ENCODE measurements around the gene ERC1. TPM values are rescaled to one million over a fixed set of nuclear protein-coding genes. Genes with fewer than 3 reads are reported as not detected.

The ERC1 gene
- total RNA-seq, 2 experiments from 2014 or later, result 40.1 to 49.6 TPM

DNA sequence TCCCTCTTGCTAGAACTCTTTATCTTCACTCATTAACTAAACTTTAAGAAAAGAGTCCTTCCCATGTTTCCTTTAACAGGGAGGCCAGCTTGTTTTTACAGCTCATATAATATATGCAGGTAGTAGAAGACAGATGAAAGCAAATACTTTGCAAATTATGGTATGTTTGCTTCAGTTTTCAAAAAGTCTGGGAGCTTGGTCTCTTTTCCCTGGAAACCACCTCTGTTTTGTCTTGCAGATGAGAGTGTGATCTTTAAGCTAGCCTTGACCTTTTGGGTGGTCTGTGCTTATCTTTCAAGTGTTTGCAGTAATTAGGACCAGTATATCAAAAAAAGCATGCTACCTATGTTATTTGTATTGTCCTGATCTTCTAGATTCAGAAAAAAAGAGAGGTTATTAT is 62.7 kb downstream of the ERC1 start:
- TF ChIP-seq, protein P1, sequence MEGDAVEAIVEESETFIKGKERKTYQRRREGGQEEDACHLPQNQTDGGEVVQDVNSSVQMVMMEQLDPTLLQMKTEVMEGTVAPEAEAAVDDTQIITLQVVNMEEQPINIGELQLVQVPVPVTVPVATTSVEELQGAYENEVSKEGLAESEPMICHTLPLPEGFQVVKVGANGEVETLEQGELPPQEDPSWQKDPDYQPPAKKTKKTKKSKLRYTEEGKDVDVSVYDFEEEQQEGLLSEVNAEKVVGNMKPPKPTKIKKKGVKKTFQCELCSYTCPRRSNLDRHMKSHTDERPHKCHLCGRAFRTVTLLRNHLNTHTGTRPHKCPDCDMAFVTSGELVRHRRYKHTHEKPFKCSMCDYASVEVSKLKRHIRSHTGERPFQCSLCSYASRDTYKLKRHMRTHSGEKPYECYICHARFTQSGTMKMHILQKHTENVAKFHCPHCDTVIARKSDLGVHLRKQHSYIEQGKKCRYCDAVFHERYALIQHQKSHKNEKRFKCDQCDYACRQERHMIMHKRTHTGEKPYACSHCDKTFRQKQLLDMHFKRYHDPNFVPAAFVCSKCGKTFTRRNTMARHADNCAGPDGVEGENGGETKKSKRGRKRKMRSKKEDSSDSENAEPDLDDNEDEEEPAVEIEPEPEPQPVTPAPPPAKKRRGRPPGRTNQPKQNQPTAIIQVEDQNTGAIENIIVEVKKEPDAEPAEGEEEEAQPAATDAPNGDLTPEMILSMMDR (IDR thresholded peaks at IDR 0.05), result no peak
- H3K4me3 Mint-ChIP-seq, result no peak overlapping the region
- intact Hi-C loops (cut with DNase I, micrococcal nuclease), result no loop called here
- H3K9me3 ChIP-seq (ENCODE audit: control insufficient read depth in 1 of 2, insufficient read depth in 1 of 2, low read length in 2 of 2), result peaks cover 0 to 3% of the 10 kb centered on the region in 2 experiments
- H3K27ac Mint-ChIP-seq, result no peak overlapping the region
- H3K27me3 ChIP-seq (ENCODE audit: control insufficient read depth in 1 of 2, insufficient read depth in 2 of 2, low read length in 2 of 2), result no peaks in the 10 kb centered on the region
- no peaks in the 10 kb centered on the region for H3K36me3 ChIP-seq (ENCODE audit: insufficient read depth, low read length)
- H3K36me3 Mint-ChIP-seq (ENCODE audit: low read depth), result peaks cover 34% of the 10 kb centered on the region
- no peak for ATAC-seq (ENCODE audit: poor library complexity)
- no peaks in the 10 kb centered on the region for H3K4me1 ChIP-seq (ENCODE audit: insufficient read depth, low read length)
- H3K27ac ChIP-seq (ENCODE audit: low read depth in 1 of 2, low read length in 2 of 2), result no peak overlapping the region
- peaks cover 12% of the 10 kb centered on the region for H3K4me1 Mint-ChIP-seq (ENCODE audit: low read depth)
- CTCF ChIA-PET, result interaction anchor here (0.5 kb wide), 1 partner anchor 595 kb away, joined by 3 read pairs; no protein-coding TSS in a partner anchor
- H3K27me3 Mint-ChIP-seq, result no peaks in the 10 kb centered on the region
- peaks cover 2% of the 10 kb centered on the region for H3K9me3 Mint-ChIP-seq
- POLR2A ChIA-PET, result interaction anchor here (0.6 kb wide), 1 partner anchor 10 kb away, joined by 4 read pairs; no protein-coding TSS in a partner anchor
- H3K4me3 ChIP-seq (ENCODE audit: low read length), result no peak overlapping the region
- no peak for DNase-seq

- ChIA-PET CTCF (interaction anchor here (0.5 kb wide), 1 partner anchor 596 kb away, joined by 3 read pairs; no protein-coding TSS in a partner anchor), POLR2A (no interaction called here)
- Histone ChIP-seq H3K4me1 (ENCODE audit: insufficient read depth, low read length) (no peaks in the 10 kb centered on the region), H3K27me3 (ENCODE audit: control insufficient read depth in 1 of 2, insufficient read depth in 2 of 2, low read length in 2 of 2) (no peaks in the 10 kb centered on the region), H3K9me3 (ENCODE audit: control insufficient read depth in 1 of 2, insufficient read depth in 1 of 2, low read length in 2 of 2) (peaks cover 0 to 3% of the 10 kb centered on the region in 2 experiments), H3K27ac (ENCODE audit: low read depth in 1 of 2, low read length in 2 of 2) (no peak overlapping the region), H3K36me3 (ENCODE audit: insufficient read depth, low read length) (no peaks in the 10 kb centered on the region), H3K4me3 (ENCODE audit: low read length) (no peak overlapping the region)
- Mint-ChIP-seq H3K27me3 (no peaks in the 10 kb centered on the region), H3K27ac (peak overlapping the region; percentile 38), H3K4me3 (no peak overlapping the region), H3K36me3 (ENCODE audit: low read depth) (peaks cover 39% of the 10 kb centered on the region), H3K9me3 (peaks cover 6% of the 10 kb centered on the region), H3K4me1 (ENCODE audit: low read depth) (peaks cover 6% of the 10 kb centered on the region)
- intact Hi-C loops (cut with DNase I, micrococcal nuclease), result no loop called here
- TF ChIP-seq, protein P1 (IDR thresholded peaks at IDR 0.05), result no peak
- DNase-seq (no peak), ATAC-seq (ENCODE audit: poor library complexity) (no peak)
Observed at GRCh38 chr12:1054117-1054870, 63.3 kb downstream of the ERC1 start.

- DNase-seq (no peak), ATAC-seq (ENCODE audit: poor library complexity) (no peak)
- Mint-ChIP-seq H3K36me3 (ENCODE audit: low read depth) (peaks cover 48% of the 10 kb centered on the region), H3K27ac (no peak overlapping the region), H3K27me3 (no peaks in the 10 kb centered on the region), H3K4me1 (ENCODE audit: low read depth) (peaks cover 9% of the 10 kb centered on the region), H3K4me3 (no peak overlapping the region), H3K9me3 (peaks cover 12% of the 10 kb centered on the region)
- Histone ChIP-seq H3K36me3 (ENCODE audit: insufficient read depth, low read length) (no peaks in the 10 kb centered on the region), H3K4me1 (ENCODE audit: insufficient read depth, low read length) (no peaks in the 10 kb centered on the region), H3K9me3 (ENCODE audit: control insufficient read depth in 1 of 2, insufficient read depth in 1 of 2, low read length in 2 of 2) (peaks cover 3 to 5% of the 10 kb centered on the region in 2 experiments), H3K4me3 (ENCODE audit: low read length) (no peak overlapping the region), H3K27me3 (ENCODE audit: control insufficient read depth in 1 of 2, insufficient read depth in 2 of 2, low read length in 2 of 2) (no peaks in the 10 kb centered on the region), H3K27ac (ENCODE audit: low read depth in 1 of 2, low read length in 2 of 2) (no peak overlapping the region)
- ChIA-PET CTCF (no interaction called here), POLR2A (interaction anchor here (0.6 kb wide), 1 partner anchor 50 kb away, joined by 3 read pairs; no protein-coding TSS in a partner anchor)
- TF ChIP-seq, protein P1 (IDR thresholded peaks at IDR 0.05), result no peak
- intact Hi-C loops (cut with DNase I, micrococcal nuclease), result no loop called here
Observed at GRCh38 chr12:1056390-1056789, 65.4 kb downstream of the ERC1 start.
